Measurements from ENCODE around the gene RBM19.

GRCh38 chr12:113880326-113880725 is 85.8 kb downstream of the RBM19 start:
- TF ChIP-seq CTCF (conservative IDR thresholded peaks at IDR 0.05; ENCODE audit: low read depth, low read length) (no peak), EZH2 (IDR thresholded peaks at IDR 0.05; ENCODE audit: low read length, unreplicated experiment) (no peak), EZH2phosphoT487 (IDR thresholded peaks at IDR 0.05; ENCODE audit: borderline replicate concordance, low read length) (no peak)

Data from PC-3 (cell line).